ENCODE measurements around the gene PLCH1.
"Not testable (repeated sequence)": the region's sequence is repeated elsewhere in the genome, so short reads cannot be mapped to it uniquely, and the experiment has no call there.

PLCH1 gene

GRCh38 chr3:155411500-155412223, 333.2 kb downstream of the PLCH1 start:
- DNase-seq: no peak

DNA sequence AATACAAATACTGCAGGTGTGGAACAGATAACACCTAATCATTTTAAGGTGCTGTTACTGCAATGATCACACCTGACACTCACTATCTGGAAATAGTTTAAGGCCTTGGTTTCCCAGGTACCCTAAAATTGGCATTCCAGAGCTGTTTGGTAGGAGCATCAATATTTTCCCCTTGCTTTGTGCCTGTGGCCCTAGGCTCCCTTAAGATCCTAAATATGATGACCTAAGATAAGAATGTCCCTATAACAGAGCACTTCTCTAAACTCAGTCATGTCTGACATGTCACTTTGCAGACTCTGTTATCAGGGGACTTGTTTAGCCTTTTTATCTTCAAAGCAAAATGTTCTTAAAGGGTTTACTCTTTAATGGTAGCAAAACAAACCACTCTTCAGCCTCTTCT, 335.5 kb downstream of the PLCH1 start:
- DNase-seq: no peak

DNA sequence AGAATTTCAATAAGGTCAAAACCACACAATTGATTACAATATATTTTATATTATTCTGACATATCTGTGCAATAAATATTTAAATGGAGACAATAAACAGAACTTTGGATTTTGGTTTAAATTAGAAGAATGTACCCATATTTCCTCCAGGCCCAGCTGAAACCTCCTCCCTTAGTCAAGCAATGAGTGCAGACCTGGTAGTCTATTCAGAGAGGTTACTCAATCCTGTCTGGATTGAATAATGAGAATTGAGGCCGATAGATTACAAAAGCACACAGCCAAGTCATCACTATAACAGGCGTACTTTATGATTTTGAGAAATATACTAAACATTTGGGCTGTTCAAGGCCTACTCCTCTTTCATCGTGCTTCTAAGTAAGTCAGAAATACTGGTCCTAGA, 336.9 kb downstream of the PLCH1 start:
- DNase-seq: no peak

DNA sequence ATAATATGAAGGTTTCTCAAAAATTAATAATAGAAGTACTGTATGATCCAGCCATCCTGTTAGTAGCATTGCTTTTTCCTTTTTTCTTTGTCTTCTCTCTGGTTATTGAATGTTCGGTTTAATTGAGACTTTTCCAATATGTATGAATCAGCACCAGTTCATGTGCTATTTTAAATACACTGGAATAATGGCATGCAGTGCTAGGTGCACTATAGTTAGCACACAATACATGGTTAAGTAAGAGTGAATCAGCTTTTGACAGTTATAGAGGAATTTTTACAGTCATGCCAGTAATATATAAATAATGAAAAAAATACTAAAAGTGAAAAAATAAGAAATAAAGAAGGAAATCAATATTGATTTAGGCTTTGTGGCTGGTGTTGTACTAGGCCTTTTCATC, 337.5 kb downstream of the PLCH1 start:
- DNase-seq: no peak

- DNase-seq: no peak
These were observed 340.4 kb downstream of the PLCH1 start for GRCh38 chr3:155404486-155404885.

GRCh38 chr3:155402656-155403055, 342.2 kb downstream of the PLCH1 start:
- DNase-seq: no peak

DNA sequence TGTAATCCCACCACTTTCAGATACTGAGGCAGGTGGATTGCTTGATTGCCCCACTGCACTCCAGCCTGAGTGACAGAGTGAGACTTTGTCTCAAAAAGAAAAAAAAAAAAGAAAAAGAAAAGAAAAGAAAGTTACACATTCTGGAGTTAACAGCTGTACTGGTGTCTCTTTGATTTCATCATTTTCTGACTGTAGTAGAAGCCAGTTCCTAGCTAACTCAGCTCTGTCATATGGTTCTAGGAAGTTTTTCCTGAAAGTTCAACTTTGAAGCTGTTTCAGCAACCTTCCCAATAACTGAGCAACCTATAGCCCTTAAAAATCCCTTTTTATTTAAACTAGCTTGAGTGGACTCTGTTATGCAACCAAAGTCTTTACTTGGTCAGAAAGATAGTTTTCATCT, 346.8 kb downstream of the PLCH1 start:
- no peak for DNase-seq

- DNase-seq: not testable (repeated sequence)
These were observed 350.0 kb downstream of the PLCH1 start for GRCh38 chr3:155394896-155395295.

DNA sequence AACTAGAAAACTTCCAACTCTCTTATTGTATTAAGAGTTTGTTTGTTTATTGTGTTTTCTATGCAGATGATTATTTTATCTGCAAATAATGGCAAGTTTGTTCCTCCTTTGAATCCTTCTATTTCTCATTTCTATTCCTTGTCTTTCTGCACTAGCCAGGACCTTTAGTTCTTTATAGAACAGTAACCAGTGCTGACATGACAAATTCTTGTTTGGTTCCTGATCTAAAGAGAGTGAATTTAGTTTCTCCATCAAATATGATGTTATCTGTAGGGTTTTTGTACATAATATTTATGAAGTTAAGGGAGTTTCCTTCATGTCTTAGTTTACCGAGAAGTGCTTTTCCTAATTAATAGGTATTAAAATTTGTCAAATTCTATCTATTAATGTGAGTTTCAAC, 350.6 kb downstream of the PLCH1 start:
- no peak for DNase-seq

DNA sequence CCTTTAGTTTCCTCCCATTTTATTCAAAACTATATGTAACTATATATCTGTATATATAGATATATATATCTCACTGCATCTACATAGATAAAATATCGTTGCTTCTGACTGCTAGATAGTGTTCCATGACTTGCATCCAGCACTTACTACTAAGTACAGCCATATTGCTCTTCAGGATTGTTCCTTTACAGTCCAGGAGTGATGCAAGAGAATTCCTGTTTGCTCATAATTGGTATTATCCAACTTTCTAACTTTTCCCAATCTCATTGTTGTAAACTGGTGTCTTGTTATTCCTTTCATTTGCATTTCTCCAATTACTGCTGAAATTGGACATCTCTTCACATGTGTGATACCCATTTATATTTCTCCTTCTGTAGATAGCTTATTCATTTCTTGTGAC, 351.6 kb downstream of the PLCH1 start:
- no peak for DNase-seq

GRCh38 chr3:155392138-155392537, 352.7 kb downstream of the PLCH1 start:
- no peak for DNase-seq

- DNase-seq: no peak
These were observed 353.3 kb downstream of the PLCH1 start for GRCh38 chr3:155391551-155391958.

DNA sequence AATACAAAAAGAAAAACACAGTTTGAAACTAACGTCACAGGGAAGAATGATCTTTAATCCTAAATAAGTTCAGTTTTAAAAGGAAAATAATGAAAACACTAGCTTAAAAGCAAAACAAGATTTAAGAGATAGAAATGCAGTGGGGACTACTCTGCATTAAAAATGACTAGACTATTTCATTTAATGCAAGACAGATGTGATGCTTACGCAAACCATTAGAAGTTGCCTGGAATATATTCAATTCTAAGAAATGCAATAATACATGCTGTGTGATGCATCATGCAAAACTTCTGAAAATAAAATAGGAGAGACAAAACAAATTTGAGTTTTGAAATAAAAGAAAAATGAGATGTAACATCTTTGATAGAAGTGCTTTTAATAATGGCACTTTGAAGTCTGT, 353.8 kb downstream of the PLCH1 start:
- no peak for DNase-seq

DNA sequence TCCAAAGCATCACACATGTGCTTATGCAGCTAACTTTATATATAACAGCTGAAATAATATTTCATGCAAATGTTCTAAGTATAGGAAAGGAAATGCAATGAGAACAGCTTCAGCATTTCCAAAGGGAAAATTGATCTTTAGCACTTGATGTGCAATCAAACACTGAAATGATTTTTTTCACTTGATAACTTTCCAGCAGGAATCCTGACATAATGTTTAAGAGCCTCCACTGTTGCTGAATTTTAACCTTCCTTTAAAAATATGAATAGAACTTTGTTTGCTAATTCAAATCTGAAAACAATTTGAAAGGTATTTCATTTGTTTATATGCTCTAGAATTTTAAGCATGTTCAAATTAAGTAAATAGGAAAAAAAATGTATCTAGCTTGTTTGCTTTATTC, 354.5 kb downstream of the PLCH1 start:
- no peak for DNase-seq

DNA sequence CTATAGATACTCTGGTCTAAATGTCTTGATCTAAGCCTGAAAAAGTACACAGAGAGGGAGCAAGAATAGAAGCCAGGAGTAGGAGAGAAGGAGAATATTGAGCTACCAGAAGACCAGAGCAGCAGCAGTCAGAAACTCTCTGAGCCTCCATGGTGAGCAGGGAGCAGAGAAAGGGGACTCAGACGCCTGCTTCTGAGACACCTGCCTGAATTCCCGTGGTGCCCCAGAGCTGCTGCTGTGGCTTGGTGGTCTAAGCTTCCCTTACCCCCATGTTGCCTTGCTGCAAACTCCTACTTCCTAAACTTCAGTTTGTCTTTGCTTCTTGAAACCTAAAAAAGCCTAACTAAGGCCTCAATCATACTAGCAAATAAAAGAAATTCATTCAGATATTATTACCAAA, 356.5 kb downstream of the PLCH1 start:
- DNase-seq: no peak

- no peak for DNase-seq
These were observed 357.3 kb downstream of the PLCH1 start for GRCh38 chr3:155387571-155387970.

DNA sequence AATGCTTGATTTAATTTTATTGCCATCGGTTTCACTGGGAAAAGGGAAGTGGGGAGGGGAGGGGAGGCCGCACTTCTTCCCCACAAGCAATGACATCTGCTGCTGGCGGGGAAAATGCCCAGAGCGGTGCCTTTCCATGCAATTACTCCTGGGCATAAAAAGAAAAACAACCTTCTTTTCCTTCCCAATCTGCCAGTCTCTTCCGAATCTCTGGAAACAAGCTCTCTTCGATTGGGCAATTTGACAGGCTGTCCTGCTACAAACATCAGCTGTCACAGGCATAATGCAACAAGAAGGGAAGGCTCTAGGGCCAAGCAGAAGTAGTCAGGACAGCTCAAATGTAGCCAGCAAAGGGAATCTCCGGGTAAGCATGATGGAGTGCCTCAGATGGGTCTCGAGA, 358.0 kb downstream of the PLCH1 start:
- DNase-seq: no peak

- DNase-seq: no peak
These were observed 358.8 kb downstream of the PLCH1 start for GRCh38 chr3:155385896-155386625.

DNA sequence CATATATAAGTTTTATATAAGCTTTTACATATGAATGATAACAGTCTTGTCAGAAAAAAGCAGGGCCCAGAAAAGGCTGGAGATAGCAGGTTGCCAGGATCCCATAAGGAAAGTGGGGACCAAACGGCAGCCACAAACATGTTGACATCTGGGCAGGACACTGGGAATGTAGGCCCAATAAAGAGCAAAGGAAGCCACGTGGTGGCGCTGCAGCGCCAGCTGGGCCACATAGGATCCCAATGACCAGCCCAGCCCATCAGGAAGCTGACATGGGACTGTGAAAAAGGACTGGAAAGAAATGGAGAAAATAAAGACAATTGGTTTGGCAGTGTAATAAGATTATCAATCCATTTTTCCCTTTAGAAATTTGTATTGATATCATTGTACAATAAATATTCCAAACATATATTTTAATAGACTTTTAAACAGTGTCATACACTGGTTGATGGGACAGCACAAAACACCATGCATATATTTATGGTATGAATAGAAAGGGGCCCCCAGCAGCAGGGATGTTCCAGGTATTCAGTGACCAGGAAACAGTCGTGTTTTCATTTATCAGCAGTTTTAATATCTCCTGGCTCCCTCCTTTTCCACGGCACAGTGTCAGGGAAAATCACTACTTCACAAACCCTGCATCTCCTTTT, 362.4 kb downstream of the PLCH1 start:
- no peak for DNase-seq

GRCh38 chr3:155377847-155378246, 367.0 kb downstream of the PLCH1 start:
- DNase-seq: no peak

DNA sequence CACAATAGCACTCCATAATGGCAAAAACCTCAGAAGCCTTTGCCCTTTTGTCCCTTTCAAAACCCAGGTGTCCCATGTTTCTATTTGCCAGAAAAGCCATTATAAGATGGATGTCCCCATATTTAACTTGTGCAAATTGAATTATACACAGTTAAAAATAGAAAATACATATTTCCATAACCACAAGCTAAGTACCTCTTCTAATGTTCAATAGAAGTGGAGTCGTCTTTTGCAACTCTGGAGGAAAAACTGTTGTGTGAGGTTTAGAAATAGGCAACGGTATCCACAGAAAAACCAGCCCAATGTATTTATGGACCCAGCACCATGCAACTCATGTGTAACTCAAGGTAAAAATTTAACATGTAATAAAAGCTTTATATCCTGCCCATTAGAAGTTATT, 367.8 kb downstream of the PLCH1 start:
- DNase-seq: no peak

DNA sequence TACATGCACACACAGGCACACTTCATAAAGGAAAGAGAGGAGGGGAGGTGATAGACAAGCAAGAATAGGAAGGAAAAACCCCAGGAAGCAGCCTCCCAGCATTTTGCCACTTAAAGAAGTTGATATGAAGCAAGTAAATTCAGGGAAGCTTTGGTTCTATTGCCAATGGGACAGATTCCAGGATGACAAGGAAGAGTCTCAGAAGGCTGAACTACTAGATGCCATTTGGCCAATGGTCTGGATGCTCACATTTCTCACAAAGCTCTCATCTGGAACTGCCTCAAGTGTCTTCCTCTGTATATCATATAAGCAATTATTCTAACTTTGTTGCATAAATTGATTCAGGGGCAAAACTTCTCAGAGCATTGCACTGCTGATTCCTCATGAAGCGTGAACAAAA, 372.6 kb downstream of the PLCH1 start:
- DNase-seq: no peak

GRCh38 chr3:155370764-155371503, 373.9 kb downstream of the PLCH1 start:
- DNase-seq: no peak

DNA sequence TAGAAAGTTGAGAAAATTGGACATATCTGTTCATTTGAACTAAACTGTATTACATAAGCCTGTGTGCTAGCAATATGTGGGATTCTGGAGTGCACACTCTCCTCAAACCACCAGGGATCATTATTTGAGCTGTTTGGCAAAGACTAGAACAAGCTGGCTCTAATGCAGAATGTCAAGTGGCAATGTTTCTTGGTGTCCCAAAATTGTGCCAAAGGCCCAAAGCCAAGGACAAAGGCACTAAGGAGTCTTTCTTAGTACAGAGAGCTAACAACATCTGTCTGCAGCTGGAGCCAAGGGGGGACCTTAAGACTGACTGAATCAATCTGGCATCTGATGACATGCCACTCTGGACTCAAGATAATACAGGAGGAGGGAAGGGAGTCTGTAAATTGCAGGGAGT, 374.7 kb downstream of the PLCH1 start:
- no peak for DNase-seq
